Activated CD4-positive, CD25-positive, alpha-beta regulatory T cell treated with anti-CD3 and anti-CD28 coated beads, Interleukin-2, amount 50 U/mL, for 72 hours (primary cell): ENCODE results near the gene OTOP1.
"Not testable (repeated sequence)": the region's sequence is repeated elsewhere in the genome, so short reads cannot be mapped to it uniquely, and the experiment has no call there.

Experiments
- DNase-seq: peaks from one replicate; pipeline ENCODE4 v3.0.0; 2021

The OTOP1 gene

GRCh38 chr4:4228356-4228668 lies 1.6 kb upstream of the OTOP1 start:
- DNase-seq, result no peak

- DNase-seq, result no peak
Observed at GRCh38 chr4:4227510-4228355, 1.0 kb upstream of the OTOP1 start.

DNA sequence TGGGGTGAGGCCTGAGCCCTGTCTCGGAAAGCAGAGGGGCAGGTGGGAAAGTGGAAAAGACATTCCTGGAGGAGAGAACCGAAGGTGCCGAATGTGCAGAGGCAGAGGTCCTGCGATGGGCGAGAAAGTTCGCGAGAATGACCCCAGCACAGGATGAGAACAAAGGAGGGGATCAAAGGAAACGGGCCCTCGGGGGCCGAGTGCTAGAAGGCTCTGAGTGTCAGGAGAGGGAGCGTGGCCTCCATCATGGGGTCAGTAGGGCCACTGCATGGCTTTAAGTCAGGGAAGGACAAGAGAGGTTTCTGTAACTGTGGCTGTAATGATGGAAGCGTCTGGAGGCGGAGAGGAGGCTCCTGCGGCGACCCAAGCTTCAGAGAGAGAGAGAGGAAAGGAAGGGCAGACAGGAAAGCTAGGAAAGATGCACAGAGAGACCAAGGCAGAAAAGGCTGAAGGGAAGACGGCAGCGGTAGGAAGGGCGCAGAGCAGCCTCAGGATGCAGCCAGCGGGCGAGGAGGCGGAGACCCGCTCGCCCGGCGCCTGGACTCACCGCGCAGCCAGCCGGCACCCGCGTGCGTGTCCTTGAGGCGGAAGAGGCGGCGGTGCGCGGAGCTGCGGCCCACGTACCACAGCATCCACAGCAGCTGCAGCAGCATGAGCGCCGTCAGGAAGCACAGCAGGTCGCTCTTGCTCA lies 669 bp downstream of the OTOP1 start:
- DNase-seq, result no peak

- no peak for DNase-seq
Observed at GRCh38 chr4:4217113-4217512, 9.6 kb downstream of the OTOP1 start.

DNA sequence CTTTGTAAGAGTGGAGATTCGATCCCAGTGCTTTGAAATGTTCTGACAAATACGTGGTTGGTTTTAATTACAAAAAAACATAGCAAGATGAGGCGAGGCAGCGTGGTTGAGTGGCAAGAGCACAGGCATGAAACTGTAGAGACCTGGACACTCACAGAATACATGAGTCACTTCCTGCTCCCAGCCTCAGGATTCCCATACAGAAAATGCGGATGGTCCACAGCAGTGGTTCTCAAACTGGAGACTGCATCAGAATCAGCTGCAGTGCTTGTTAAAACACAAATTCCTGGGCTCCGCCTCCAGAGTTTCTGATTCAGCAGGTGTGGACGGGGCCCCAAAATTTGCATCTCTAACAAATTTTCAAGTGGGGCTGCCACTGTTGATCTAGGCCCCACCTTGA lies 10.1 kb downstream of the OTOP1 start:
- DNase-seq, result no peak

DNA sequence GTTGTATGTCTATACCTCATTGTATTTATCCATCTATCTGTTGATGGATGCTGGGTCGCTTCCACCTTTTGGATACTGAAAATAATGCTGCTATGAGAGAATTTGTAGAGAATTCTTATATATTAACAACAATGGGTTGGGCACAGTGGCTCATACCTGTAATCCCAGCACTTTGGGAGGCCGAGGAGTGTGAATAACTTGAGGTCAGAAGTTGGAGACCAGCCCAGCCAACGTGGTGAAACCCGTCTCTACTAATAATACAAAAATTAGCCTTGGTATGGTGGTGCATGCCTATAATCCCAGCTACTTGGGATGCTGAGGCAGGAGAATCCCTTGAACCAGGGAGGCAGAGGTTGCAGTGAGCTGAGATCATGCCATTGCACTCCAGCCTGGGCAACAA lies 13.1 kb downstream of the OTOP1 start:
- not testable (repeated sequence) for DNase-seq

GRCh38 chr4:4206204-4206603 lies 20.5 kb downstream of the OTOP1 start:
- DNase-seq, result no peak

DNA sequence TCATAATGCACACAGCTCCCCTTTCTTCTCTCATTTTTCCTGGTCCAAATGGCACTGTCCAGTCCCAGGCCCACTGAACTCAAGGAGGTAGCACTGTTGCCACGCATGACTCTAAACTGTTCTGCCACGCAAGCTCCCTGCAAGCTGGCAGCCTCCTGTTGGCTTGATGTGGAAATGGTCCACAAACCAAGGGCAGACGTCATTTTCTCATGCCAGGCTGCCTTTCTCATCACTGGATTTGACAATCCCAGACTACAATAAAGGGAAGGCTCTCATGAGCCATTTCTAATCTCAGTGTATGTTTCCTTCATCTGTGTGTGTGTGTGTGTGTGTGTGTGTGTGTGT lies 22.4 kb downstream of the OTOP1 start:
- no peak for DNase-seq

GRCh38 chr4:4203688-4204400 lies 22.9 kb downstream of the OTOP1 start:
- DNase-seq, result no peak

GRCh38 chr4:4202510-4202909 lies 24.2 kb downstream of the OTOP1 start:
- no peak for DNase-seq

GRCh38 chr4:4200624-4201023 lies 26.1 kb downstream of the OTOP1 start:
- no peak for DNase-seq

GRCh38 chr4:4195354-4195753 lies 31.4 kb downstream of the OTOP1 start:
- DNase-seq, result no peak

- not testable (repeated sequence) for DNase-seq
Observed at GRCh38 chr4:4188557-4188956, 38.2 kb downstream of the OTOP1 start.

- DNase-seq, result no peak
Observed at GRCh38 chr4:4185528-4185927, 41.2 kb downstream of the OTOP1 start.

DNA sequence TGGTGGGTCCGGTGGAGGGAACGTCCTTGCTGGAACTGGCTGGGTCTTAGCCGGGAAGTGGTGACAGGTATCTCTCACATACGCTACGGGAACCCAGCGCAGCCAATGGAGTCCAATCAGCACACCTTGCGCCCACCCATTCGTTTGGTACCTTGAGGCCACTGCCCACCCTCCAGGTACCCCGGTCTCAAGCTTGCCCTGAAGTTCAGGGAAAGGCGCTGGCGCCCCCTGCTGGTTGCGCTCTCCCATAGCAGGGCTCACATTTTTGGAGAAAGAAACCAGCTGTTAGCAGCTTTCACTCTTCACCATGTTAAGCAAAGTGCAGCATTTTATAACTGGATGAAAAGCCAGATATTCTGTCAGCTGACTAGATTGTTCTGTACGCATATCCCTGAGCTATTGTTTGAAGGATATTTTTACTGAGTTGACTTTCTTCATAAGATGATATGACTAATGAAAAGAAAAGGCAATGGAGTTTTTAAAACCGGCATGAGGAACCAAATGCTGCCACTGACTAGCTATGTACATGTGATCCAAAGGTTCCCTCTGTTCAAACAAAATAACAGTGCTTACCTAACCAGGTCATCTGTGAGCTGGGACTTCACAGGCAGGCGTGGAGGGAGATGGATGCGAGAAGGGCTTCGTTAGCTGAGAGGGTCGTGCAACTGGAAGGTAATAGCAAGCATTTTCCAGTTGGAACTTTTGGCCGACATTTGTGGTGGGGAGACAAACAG lies 43.7 kb downstream of the OTOP1 start:
- DNase-seq, result no peak

DNA sequence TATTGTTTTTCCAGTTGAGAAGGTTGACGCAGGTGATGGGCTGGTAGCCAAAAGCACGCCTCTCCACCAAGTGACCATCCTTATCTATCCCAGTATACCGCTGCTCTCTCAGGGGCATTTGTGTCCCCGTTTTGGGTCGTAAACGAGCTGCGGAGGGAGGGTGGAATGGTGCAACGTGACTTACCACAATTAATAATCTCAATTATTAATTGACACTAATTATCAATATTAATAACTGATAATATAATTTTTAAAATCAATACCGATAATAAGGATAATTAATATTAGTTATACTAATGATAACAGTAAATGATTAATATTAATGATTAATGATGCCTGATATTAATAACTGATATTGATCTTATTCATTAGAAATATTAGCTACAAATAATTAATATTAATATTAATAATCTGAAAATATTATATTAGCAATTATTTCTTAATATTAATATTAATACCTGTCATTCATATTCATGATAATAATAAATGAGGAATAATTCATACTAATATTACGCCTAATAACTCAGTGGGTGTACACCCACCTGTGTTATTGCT lies 56.1 kb downstream of the OTOP1 start:
- no peak for DNase-seq

DNA sequence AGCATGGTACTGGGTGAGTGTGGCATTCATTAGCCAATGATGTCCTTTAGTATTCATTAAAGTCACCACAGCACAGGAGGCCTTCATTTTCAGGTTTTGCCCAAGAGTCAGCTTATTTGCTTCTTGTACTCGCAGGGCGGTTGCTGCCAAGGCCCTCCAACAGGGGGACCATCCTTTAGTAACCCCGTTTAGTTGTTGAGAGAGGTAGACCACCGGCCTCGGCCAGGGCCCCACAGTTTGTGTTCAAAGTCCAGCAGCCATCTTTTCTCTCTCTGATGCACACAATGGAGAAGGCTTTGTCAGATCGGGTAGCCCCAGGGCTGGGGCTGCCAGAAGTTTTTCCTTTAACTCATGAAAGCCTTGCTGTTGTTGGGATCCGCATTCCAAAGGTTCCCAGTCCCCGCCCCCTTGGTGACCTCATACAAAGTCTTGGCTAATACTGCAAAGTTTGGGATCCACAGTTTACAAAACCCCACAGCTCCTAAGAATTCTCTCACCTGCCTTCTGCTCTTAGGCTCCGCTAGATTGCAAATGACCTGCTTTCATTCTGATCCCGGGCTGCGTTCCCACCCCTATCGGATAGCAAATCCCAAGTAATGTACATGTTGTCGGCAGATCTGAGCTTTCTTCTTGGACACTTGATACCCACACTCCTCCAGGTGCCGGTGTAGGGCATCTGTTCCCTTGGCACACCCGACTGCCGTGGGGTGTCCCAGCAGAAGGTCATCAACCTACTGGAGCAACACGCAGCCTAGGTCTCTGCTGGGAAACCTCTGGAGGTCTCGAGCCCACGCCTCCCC lies 58.5 kb downstream of the OTOP1 start:
- DNase-seq, result not testable (repeated sequence)

- DNase-seq, result not testable (repeated sequence)
Observed at GRCh38 chr4:4166986-4167385, 59.7 kb downstream of the OTOP1 start.

DNA sequence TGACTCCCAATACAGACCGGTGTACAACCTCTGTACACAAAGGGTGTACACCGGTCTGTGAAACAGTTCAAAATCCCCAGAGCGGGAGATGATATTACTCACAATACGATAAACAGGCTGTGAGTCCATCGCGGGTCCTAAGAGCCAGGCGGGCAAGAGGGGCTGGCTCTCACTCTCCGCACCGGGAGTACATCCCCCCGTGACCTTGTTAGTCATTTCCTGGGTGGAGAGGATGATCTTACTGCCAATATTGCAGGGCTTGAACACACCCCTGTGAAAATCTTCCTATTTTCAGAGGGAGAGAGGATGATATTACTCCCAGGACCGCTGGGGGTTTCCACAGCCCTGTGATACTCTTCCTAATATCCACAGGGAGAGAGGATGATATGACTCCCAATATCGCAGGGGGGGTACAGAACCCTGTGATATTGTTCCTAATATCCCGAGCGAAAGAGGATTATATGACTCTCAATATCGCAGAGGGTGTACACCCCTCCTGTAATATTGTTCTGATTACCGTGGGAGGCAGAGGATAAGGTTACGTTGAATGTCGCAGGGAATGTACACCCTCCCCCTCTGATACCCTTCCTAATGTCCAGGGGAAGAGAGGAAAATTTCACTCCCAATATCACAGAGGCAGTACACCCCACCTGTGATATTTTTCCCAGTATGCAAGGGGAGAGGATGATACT lies 60.9 kb downstream of the OTOP1 start:
- DNase-seq, result not testable (repeated sequence)

GRCh38 chr4:4164532-4165173 lies 62.1 kb downstream of the OTOP1 start:
- not testable (repeated sequence) for DNase-seq

DNA sequence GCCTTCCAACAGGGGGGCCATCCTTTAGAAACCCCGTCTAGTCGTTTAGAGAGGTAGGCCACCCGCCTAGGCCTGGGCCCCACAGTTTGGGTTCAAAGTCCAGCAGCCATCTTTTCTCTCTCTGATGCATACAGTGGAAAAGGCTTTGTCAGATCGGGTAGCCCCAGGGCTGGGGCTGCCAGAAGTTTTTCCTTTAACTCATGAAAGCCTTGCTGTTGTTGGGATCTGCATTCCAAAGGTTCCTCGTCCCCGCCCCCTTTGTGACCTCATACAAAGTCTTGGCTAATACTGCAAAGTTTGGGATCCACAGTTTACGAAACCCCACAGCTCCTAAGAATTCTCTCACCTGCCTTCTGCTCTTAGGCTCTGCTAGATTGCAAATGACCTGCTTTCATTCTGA lies 64.5 kb downstream of the OTOP1 start:
- DNase-seq, result not testable (repeated sequence)
